Activated T-helper 1 cell treated with Interleukin-2 at 50 U/mL for 16 hours (primary cell): ENCODE data around the gene DOCK1.

Experiments
- DNase-seq: peaks from one replicate; pipeline ENCODE4 v3.0.0-alpha.2; 2020; ENCODE audit warnings: low read depth

The DOCK1 gene

DNA sequence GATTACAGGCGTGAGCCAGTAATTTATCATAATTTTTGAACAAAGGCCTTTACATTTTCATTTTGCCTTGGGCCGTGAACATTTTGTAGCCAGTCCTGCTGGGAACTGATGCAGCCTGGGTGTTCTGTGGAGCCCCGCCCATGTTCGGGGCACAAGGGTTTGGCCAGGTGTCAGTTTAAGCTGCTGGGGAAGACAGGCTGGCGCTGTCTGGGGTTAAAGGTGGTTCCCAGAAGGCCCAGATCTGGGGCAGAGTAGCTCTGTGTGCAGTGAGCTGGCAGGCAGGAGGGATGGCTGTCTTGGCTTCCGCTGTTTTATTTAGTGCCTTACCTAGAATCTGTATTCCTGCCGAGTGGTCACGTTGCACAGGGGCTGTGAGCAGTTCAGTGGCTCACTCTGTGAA lies 50.2 kb downstream of the DOCK1 start:
- DNase-seq: no peak

DNA sequence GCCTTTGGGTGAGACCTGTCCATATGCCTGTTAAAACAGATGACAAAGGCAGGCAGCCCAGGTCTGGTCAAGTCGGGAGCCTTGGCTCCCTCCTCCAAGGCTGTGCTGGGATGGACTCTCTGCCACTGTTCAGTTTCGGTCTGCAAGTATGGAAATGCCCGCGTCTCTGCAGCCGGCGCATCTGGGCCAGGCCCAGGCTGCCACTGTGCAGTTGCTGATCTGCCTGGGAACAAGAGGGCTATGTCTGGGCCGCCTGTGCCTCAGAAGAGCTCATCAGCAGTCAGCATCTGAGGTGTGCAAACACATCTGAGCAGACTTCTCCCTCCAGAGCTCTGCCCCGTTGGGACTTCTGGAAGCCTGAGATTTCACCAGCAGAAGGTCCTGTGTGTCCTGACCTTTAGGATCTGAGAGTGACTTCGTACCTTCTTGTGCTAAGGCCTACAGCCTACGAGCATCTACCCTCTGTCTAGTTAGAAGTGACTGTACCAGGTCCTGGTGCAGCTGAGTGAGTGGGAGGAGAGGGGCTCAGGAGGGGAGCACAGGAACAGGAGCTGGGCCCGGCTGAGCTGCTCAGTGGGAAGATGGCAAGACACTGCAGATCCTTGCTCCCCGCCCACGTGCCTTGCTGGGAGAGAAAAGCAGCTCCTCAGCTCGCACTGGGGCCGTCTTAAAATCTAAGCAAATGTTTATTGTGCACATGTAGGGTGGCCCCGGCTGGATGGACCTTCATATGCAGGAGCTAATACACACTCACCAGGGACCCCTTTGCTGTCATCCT lies 50.9 kb downstream of the DOCK1 start:
- DNase-seq: no peak

DNA sequence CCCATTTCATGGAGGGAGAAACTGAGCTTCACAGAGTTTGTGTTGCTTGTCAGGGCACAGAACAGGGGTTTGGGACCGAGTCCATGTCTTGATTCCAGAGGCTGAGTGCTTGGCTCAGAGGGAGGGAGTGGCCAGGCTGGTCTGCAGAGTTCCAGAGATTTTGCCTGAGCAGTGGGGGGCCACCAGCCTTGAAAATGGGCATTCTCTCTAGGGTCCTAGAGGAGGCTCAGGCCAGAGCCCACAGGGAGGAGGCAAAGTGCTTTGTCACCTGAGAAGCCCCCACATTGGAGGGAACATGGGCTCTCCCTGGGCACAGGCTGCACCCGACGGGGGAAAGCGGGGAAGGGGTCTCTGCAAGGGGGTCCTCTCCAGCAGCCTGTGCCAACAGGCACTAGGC lies 51.5 kb downstream of the DOCK1 start:
- no peak for DNase-seq

DNA sequence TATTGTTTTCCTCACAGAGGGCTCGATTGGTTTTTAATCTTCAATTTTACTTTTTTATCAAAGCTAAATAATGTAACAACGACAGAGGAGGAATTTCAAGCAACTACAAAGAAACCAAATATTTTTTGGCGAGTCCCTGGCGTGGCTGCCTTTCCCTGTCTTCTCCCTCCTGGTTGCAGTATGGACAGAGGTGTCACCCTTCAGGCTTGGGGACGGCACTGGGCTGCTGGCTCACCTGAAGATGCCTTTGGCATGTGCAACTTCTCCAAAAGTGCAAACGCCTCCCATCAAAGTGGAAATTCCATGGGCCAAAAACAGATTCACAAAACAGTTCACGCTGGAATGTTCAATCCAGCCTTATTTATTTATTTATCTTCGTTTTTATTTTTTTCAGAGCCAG lies 51.9 kb downstream of the DOCK1 start:
- DNase-seq: no peak

DNA sequence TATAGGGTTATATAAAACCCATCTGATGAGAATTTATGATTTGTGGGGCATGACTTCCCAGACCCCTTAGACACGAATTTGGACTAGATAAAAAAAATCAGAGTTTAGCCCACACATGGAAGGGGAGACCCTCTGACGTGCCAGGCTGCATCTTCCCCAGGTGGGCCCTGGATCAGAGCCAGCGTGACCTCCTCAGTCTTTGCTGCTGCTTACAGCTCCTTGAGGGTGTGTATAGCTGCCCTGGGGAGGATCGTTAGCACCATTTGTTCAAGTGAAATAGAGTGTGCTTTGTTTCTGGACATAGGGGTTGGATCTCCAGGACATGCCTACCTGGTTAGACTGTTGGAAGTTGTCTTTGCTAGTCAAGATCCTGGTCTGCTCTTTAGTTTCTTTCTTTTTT lies 54.2 kb downstream of the DOCK1 start:
- no peak for DNase-seq

DNA sequence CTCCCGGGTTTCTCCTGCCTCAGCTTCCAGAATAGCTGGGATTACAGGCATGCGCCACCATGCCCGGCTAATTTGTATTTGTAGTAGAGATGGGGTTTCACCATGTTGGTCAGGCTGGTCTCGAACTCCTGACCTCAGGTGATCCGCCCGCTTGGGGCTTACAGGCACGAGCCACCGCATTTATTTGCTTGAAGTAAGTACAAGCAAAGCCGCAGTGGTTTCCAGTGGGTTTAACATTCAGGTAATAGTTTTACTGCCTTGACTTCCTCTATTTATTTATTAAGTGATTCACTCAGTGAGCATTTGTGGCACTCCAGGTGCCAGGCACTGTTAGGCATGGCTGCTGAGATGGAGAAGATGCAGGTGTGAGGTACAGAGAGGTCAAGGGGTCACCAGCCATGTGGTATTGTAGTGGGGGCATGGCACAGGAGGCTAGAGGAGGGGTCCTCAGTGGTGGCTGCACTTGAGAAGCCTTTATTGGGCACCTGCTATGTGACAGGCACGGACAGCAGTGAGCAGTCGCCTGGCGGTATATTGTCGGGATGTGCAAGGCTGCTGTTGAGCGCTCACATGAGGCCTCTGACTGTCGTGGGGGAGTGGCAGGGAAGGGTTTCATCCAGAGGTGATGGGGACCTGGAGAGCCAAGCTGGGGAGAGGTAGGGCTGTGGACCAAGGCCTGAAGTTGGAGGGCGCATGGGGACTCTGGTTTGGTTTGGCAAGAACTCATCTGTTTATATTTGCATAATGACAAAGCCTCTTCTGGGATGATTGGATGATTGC lies 54.9 kb downstream of the DOCK1 start:
- DNase-seq: no peak

DNA sequence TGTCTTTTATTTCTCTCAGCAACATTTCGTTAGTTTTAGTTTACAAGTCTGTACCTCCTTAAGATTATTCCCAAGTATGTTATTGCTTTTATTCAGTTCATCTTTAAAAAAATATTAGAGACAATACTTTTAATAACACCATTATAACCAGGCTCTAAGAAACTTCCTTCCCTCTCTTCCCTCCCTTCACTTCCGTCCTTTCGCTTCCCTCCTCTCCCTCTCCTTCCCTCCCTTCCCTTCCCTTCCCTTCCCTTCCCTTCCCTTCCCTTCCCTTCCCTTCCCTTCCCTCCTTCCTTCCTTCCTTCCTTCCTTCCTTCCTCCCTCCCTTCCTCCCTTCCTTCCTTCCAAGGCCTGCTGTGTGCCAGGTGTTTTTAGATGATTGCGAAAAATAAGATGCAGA lies 58.1 kb downstream of the DOCK1 start:
- no peak for DNase-seq

DNA sequence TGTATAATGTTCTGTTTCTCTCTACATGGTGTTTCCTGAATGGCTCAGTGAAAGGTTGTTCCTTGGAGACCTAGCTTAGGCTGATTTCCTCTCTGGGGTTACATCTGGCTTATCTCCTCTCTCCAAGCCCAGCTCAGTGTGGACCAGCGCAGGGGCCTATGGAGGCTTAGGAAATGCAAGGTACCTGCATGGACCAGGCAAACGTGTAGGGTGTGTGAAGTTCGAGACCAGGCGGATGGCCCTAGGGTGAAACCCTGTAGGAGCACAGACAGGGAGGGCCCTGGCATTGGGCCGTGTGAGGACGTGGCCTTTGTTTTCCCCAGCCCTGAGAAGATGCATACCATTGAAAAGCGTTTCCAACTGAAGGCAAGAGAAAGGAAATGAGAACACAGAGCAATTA lies 59.0 kb downstream of the DOCK1 start:
- DNase-seq: no peak

DNA sequence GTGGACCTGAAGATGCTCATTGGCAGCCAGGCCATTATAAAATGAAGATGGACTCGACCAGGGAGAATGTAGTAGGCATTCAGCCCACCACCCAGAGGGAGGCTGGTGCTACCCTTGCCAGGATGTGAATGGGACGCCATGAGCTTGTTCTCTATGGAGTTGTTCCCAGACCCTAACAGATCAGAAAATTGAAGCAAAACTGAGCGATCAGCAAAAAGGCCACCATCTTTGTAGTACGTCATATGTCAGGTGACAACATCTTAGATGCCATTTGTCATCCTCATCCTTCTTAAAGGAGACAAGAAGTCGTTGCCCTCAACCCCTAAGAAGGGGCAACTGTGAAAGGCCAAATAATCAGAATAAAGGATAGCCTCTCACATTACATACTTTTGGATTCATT lies 61.7 kb downstream of the DOCK1 start:
- DNase-seq: no peak

DNA sequence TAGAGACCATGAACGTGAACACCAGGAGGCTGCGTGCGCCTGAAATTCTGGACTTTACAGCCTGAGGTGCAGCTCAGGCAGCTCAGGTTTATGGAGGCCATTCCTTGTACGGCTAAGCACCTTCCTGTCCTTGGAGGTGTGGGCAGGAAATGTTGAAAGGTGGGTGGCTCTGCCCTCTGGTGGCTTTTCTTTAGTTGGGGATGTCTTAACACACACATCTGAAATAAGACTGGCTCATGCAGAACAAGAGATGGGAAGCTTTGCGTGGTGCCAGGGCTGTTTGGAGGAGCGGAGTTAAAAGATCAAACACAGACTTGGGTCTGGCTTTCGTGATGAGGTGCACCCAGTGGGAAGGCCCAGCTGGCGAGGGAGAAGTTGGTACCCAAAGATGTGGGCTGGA lies 64.1 kb downstream of the DOCK1 start:
- DNase-seq: no peak

DNA sequence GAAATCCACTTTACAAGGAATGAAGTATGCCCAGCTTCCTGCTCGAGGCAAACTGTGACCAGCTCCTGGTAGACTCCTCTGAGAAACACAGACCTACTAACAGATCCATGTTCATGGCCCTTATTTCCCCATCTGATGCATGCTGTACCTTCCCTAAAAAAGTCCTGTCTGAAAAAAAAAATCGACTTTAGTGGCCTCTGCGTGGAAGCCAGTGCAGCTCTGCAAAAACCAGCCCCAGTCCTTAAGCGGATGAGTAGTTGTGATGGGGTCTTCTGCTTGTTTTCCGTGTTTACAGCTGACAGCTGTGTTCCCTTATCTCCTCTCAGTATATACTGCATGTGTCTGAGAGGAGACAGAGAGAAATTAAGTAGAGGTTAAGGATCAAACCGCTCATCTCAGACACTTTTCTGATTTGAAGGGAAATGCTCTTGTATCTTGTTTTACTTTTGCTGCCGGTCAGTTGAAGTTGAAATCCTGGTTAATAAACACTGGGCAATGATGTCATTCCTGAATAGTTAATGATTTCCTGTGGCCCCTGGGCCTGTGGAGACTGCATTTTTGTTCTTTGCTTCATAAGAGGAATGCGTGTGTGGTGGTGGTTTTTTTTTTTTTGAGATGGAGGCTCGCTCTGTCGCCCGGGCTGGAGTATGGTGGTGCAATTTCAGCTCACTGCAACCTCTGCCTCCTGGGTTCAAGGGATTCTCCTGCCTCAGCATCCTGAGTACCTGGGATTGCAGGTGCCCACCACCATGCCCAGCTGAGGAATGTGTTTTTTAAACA lies 67.6 kb downstream of the DOCK1 start:
- DNase-seq: no peak

DNA sequence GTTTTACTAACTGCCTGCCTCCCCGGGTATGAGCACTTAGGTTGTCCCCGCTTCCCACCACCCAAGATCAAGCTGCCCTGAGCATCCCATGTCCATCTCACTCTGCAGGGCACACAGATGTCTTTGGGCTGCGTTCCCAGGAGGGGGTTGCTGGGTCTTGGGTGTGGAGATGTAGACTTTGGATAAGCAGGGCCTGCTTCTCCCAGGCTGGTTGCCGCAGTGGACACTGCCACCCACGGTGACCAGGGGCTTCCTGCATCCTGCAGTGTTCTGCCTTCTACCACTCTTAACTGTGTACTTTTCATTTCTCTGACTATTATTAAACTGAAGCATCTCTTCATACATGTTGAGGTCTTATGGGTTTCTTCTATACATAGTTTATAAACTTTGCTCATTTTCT lies 70.0 kb downstream of the DOCK1 start:
- DNase-seq: no peak

DNA sequence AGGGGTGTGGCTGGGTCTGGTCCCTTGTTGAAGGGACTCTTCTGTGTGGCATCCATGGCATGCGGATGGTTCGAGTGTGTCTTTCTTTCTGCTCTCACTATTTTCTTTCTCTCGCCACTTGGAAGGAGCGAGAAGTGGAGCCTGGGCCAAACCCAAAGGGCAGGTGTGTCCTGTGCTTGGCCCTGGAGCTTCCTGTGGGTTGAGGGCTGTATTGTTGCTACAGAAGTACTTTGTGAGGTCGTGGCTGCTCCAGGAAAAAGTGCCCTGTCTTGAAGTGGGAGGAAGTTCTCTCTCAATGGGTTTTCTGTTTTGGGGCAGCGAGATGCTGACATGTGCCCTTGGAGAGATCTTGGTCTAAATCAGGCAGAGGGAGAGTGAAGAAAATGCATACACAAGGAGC lies 72.0 kb downstream of the DOCK1 start:
- DNase-seq: no peak

DNA sequence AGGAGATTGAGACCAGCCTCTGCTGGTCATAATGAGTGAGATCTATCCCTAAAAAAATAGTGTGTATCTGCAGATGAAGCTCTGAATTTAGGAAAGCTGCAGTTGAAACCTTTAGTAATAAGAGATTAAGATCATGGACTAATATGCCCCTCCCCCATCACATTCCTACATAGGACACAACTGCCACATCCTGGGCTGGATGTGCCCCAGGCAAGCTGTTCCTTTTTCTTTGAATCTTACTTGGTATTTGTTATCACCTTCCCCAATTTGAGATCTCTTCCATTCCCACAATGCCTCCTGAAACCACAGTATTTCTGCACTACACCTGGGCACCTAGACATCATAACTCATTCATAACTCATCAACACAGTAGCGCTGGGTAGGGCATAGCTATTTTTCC lies 74.1 kb downstream of the DOCK1 start:
- no peak for DNase-seq

DNA sequence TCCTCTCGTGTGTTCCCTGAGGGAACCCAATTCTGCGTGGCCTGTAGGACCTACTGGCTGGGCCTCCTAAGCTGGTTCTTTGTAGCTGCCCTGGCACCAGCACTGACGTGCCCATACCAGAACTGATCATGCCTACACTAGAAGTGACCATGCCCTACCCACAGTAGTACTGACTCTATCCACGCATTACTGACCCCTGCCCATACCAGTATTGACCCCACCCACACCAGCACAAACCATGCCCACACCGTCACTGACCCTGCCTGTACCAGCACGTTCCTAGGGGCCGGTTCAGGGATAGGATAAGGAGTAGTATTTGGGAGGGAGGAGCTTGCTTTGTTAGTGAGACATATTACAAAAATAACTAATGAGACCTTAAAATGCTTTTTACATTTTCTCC lies 88.0 kb downstream of the DOCK1 start:
- no peak for DNase-seq

DNA sequence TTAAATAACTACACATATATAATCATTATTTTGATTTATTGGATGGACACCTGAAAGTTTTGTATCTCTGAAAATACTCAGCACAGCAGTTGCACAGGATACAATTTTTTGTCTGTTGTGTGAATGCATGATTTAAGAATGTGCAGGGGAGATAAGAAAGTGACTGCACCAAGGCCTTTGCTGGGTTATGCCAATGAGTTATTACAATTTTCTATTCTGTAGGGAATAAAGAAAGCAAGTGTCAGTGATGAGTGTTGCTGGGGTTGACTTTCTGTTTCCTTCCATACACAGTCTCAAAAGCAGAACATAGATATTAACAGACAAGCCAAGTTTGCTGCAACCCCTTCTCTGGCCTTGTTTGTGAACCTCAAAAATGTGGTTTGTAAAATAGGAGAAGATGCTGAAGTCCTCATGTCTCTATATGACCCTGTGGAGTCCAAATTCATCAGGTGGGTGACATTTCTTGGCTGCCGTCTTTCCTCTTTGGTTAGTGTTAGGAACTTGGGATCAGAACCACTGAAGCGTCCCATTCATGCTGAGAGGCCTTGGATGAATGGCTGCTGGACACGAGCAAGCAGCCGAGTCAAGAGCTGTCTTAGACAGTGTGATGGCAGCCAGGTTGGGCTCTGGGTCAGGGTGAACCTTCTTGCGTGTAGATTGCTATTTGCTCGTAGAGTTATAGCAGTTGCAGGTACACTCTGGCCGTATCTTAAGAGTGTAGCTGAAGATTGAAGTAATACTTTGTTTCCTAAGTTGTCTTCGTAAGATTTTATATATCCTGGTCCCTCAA lies 92.8 kb downstream of the DOCK1 start:
- no peak for DNase-seq

DNA sequence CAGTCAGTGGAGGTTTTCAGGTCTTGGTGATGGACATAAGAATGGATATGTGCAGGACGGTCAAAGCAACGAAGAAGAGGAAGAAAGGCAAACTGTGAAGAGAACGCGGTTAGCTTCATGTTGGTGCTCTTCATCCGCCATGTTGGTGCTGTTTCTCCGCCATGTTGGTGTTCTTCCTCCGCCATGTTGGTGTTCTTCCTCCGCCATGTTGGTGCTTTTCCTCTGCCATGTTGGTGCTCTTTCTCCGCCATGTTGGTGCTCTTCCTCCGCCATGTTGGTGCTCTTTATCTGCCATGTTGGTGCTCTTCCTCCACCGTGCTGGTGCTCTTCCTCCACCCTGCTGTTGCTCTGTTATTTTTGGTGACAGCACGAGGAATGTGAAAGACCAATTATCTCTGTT lies 95.4 kb downstream of the DOCK1 start:
- no peak for DNase-seq

DNA sequence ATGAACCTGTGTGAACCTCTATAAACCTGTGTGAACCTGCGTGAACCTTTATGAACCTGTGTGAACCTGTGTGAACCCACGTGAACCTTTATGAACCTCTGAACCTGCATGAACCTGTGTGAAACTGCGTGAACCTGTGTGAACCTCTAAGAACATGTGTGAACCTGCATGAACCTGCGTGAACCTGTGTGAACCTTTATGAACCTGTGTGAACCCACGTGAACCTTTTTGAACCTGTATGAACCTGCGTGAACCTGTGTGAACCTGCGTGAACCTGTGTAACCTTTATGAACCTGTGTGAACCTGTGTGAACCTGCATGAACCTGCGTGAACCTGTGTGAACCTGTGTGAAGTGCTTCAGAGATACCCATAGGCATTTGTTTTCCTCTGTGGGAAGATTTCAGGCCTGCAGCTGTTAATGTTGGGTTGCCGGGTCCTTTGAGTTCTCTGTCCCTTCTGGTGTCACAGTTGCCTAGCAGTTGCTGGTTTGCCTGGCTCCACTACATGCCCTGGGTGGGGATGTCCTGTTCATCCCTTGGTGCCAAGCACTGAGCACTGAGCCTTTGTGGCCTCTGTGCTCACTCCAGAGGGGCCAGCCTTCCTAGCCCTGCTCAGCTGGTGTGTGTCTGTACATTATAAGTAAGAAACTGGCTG lies 97.9 kb downstream of the DOCK1 start:
- DNase-seq: no peak

DNA sequence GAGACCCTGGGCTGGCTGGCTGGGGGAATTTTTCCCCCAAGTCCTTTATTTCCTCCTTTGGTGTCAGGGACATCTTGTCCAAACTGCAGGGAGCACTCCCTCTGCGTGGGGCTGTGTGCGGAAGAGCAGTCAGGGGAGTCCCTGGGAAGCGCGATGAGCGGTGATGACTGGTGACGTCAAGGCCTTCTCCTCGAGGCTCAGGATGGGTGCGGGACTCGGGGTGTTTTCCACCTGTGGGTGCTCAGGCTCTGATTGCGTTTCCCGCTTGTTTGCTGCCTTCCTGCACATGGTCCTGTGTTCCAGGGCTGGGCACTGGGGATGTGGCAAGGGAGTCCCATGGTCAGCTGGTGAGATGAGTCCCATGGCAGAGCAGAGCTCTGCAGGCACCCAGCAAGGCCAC lies 101.2 kb downstream of the DOCK1 start:
- no peak for DNase-seq

DNA sequence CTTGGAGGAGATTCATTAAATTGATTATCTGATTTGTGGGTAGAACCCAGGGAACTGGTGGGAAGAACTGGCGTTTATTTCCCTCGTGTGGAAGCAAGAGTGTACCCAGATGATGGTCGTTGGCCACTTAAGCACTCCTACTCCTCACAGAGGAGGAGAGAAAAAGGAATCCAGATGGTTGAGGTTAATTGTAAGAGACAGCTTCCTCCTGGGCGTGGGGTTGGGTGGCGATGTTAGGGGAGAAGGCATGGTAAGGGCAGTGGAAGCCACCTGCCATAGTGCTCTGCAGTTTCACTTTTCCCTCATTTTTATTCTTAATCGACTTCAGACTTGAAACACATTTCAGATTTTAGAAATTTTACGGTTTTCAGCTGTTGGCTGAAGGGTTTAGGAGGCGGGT lies 104.1 kb downstream of the DOCK1 start:
- DNase-seq: no peak

DNA sequence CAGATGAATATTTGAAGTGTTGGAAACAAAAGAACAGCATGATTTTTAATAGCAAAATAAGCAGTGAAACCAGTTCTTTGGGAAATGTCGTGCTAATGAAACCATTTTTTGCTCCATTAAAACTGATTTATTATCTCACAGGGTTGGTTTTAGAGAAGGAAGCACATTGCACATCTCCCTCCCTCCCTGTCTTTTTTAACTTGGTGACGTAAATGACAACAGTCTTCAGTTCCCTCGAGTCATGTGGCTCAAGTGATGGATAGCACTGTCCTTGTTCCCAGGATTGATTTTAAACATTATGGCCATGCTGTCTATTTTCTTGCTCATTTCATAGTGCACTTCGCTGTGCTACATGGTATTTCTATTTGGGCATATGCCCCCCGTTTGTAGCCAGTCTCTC lies 105.9 kb downstream of the DOCK1 start:
- no peak for DNase-seq
